SHP77 treated with DMSO at 0.1 percent for 48 hours (cell line): Measurements from ENCODE around the gene DCAF16.
A peak's percentile ranks its signal among the peaks of the same experiment; 100 is the strongest.

Experiments
- DNase-seq: peaks from one replicate; lab custom pipeline; 2025; lab: John Stamatoyannopoulos, UW

Gene DCAF16

DNA sequence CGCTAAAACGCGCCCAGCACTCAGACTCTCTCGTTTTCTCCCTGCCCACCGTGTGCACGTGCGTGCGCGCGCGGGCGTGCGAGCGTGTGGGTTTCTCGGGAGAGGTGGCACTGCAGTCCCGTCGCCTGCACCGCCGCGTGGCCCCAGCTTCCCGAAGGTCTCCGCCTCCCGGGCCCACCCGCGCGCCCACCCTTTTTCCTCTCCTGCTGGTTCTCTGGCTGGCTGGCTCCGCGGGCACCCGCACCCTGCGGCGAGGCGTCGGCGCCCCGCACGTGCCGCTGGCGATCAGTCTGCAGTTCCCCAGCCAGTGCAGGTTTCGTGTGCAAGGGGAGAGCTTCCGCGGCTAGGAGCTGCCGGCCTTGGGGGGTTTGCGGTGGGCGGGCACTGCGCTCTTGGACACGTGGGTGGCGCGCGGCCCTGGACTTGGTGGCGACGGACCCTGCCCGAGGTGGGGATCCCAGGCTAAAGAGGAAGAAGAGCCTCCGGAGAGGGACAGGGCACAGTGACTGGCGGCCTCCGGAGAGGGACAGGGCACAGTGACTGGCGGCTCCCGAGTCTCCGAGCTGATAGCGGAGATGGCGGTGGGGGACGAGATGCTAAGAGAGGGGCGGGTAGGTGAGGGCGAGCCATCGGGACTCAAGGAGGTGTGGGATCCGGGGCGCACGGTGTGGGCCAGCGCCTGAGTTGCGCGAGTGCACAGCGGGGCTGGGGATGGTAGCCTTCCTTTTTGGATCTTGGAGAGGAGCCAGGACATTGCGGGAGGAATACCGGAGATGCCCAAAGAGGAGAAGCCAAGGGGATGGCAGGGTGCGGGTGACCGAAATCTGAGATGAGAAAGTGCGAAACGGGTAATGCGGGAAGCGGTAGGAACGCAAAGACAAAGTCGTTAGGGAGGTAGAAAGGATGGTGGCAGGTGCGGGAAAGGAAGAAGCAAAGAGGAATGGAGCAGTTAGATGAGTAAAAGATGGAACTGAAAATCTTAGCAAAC, 29.0 kb downstream of the DCAF16 start, which contains the start of gene FAM184B:
FAM184B (minus strand) TSS at position 322 of the 988 bp plus-strand sequence. CDS start 322 bp downstream, outside the sequence.
- DNase-seq = no peak

DNA sequence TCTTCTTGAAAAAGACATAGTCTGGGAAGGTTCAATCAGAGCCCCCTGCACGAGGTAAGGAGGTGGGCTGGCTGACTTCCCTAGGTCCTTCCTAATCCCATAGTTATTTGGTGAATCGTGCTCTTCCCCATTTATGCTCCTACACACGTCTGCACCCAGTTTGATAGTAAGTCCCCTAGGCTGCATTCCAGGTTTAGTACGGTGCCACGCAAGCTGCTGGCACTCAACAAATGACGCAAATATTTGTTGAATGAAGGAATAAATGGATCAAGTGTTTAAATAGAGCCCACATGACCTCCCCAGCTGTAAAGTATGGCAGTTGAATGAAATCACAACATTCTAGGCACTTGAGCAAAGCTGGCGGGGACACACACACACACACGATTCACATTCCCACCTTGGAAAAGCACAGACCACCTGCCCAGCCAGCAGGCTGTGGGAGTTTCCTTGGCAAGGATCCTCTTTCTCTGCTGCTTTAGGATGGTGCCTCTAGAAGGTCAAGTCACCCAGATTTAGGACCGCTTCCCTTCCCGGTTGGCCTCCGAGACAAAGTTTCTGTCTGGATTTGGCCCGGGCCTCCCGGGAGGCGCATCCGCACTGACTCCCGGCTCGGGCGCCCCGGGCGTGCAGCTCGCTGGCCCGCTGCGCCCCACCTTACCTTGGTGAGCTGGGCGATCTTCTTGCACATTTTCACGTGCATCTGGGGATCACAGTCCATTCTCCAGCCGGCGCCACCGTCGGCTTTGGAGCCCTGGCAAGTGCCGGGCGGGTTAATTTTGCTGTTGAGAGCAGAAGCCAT, 29.9 kb downstream of the DCAF16 start:
- peak; percentile 34 for DNase-seq

- DNase-seq = no peak
These were observed 32.1 kb downstream of the DCAF16 start for GRCh38 chr4:17778431-17778830.

DNA sequence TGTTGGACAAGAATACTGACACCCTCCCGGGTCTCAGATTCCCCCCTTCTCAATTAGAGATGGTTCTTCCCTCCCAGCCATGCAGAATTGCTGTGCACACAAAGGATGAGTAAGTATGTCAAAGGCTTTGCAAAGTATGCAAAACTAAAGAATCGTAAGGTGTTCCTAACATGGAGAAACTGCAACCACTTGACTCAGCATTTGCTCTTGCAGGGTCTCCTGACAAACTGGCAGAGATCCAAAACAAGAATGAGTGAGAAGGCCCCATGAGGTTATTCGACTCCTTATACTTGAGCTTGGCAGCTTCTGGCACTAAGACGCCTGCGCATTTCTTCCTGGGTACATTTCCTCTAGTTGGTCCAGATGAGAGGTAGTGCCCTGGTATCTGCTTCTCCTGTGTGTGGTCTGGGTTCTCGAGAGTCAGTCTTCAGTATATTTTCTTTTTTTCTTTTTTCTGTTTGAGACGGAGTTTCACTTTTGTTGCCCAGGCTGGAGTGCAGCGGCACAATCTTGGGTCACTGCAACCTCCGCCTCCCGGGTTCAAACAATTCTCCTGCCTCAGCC, 37.3 kb downstream of the DCAF16 start:
- DNase-seq = no peak

- DNase-seq = peak; percentile 21
These were observed 39.2 kb downstream of the DCAF16 start for GRCh38 chr4:17771284-17771908.

DNA sequence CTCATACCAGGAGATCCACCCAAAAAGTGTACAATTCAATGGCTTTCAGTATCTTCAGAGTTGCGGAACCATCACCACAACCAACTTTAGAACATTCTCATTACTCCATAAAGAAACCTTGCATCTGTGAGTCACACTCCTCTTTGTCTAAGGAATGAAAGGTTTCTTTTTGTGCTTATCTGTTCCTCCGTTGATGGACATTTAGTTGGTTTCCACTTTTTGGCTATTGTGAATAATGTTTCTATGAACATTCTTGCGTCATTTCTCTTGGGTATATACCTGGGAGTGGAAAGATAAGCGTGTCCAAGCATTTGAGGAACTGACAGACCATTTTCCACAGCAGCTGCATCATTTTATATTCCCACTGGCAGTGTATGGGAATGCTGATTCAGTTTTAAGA, 39.7 kb downstream of the DCAF16 start:
- no peak for DNase-seq

GRCh38 chr4:17769406-17770174, 41.0 kb downstream of the DCAF16 start:
- no peak for DNase-seq

DNA sequence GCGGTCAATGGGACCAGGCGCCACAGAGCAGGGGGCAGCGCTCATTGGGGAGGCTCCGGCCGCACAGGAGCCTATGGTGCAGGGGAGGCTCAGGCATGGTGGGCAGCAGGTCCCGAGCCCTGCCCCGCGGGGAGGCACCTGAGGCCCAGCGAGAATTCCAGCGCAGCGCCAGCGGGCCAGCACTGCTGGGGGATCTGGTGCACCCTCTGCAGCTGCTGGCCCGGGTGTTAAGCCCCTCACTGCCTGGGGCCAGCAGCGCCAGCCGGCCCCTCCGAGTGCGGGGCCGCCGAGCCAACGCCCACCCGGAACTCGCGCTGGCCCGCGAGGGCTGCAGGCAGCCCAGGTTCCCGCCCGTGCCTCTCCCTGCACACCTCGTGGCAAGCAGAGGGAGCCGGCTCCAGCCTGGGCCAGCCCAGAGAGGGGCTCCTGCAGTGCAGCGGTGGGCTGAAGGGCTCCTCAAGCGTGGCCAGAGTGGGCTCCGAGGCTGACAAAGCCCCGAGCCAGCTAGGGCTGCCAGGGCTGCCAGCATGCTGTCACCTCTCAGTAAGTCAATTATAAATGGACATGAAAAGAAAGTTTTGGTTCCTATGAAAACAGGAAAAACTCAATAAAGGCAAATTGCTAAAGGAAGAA, 43.6 kb downstream of the DCAF16 start:
- DNase-seq = no peak

- DNase-seq = no peak
These were observed 44.9 kb downstream of the DCAF16 start for GRCh38 chr4:17765514-17766286.

- no peak for DNase-seq
These were observed 46.6 kb downstream of the DCAF16 start for GRCh38 chr4:17763931-17764330.

GRCh38 chr4:17763416-17763815, 47.1 kb downstream of the DCAF16 start:
- no peak for DNase-seq

GRCh38 chr4:17762726-17763125, 47.8 kb downstream of the DCAF16 start:
- no peak for DNase-seq

DNA sequence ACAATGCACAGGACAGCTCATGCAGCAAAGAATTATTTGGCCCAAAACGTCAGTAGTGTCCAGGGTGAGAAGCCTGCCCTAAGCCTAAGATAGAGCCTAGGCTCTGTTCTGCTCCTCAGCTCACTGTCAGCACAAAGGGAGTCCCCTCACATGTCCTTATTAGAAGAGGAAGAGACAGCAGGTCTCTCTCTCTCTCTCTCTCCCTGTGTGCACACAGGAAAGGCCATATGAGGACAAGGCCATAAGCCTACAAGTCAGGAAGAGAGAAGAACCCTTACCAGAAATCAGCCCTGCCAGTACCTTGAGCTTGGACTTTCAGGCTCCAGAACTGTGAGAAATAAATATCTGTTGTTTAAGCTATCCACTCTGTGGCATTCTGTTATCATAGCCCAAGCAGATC, 49.5 kb downstream of the DCAF16 start:
- no peak for DNase-seq

- no peak for DNase-seq
These were observed 49.9 kb downstream of the DCAF16 start for GRCh38 chr4:17760626-17761025.

- no peak for DNase-seq
These were observed 52.1 kb downstream of the DCAF16 start for GRCh38 chr4:17758485-17758884.

GRCh38 chr4:17757621-17758020, 52.9 kb downstream of the DCAF16 start:
- no peak for DNase-seq

DNA sequence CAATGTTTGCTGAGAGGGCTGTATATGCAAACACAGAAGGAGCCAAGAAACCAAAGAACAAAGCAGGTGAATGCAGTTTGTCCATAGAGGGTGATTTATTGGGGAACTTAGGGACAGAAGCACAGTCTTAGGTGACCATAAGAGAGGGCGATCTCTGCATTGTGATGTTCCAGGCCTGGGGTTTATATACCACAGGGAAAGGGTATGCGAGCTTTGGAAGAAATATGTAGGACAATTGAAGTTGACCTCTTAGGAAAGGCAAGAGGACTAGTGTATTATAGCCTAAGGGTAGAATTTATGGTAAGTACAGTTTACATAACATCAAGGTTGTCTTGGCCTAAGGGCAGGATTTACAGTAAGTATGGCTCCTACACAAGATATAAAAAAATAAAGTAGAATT, 56.9 kb downstream of the DCAF16 start:
- DNase-seq = no peak
